HG02870 (cell line): ENCODE data around the gene MICALL2.

ENCODE experiments used
- ATAC-seq: cut with Tn5 transposase; IDR thresholded peaks from one replicate; pipeline ENCODE4 v1.9.1; 2021; ENCODE audit warnings: mild to moderate bottlenecking, moderate library complexity; ENCODE audit not compliant: unreplicated experiment

MICALL2 gene

DNA sequence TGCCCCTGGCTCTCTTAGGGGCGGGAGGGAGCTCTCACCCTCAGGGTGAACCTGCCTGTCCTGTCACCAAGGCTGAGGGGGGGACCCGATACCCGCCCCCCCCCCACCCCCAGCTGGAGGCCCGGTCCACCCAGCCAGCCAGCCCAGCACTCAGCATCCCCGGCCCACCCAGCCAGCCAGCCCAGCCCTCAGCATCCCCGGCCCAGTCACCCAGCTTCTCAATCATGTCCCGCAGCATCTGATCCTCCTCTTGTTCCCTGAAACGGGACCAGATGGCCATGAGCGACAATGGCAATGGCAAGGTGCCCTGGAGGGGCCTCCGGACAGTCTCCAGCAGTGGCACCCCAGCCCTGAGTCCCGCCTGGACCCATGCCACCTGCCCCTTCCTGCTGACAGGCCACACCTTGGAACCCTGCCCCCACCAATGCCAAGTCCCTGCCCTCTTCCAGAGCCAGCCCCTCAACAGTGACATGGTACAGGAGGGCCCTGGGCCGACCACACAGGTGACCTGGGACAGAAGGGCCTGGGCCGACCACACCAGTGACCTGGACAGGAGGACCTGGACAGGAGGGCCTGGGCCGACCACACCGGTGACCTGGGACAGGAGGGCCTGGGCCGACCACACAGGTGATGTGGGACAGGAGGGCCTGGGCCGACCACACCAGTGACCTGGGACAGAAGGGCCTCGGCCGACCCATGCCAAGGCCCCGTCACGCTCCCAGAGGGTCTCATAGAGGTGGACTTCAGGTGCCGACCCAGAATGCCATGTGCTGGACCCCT is 24.2 kb downstream of the MICALL2 start:
- no peak for ATAC-seq

DNA sequence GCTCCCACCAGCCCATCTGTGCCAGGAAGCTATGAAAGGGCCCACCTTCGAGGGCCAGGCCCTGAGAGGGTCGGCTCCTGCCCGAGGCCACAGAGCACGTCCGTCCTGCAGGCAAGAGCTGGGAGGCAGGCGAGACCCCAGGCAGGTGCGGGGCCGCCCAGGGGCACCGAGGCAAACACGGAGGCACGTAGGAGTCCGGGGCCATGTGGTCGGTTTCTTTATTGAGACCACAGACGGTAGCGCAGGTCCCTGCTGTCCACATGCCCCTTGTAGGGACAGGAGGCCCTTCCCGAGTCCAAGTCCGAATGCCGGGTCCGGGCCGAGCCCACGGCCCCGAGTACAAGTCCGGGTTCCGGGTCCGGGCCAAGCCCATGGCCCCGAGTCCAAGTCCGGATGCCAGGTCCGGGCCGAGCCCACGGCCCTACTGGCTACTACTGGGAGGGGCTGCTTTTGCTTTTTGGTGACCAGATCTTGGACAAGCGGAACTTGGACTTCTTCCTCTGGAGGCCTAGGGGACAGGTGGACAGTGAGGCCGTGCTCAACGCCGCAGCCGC is 25.0 kb downstream of the MICALL2 start:
- no peak for ATAC-seq

DNA sequence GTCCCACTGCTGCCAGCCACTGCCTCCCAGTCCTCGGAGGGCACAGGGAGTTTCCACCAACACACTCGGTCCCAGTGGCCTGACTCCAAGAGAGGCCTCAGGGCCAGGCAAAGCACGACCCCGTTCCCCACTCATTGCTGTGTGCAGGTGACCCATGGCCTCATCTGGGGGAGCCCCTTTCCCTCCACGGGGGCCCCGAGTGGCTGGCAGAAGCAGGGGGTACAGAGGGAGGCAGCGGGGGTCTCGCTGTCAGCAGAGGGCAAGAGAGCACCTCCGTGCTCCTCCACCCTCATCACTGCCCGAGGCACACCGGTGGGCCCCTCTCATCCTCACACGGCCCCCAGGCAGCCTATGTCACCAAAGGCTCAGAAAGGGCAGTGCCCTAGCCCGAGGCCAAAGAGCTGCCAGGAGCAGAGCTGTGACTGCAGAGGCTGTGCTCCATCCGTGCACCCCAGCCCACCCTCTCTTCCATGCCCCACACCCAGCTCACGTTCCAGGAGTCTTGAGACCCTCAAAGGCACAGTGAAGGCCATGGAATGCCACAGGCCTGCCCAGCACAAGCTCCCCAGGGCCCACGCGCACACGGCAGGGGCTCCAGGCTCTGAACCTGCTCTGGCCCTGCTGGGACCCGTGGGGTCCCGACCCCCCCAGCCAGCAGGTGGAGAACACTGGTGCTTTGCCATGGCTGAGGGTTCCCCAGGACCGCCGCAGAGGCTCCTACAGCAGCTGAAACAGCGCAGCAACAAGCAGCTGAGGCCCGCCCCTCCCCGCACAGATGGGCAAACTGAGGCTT is 25.9 kb downstream of the MICALL2 start:
- ATAC-seq, result no peak

DNA sequence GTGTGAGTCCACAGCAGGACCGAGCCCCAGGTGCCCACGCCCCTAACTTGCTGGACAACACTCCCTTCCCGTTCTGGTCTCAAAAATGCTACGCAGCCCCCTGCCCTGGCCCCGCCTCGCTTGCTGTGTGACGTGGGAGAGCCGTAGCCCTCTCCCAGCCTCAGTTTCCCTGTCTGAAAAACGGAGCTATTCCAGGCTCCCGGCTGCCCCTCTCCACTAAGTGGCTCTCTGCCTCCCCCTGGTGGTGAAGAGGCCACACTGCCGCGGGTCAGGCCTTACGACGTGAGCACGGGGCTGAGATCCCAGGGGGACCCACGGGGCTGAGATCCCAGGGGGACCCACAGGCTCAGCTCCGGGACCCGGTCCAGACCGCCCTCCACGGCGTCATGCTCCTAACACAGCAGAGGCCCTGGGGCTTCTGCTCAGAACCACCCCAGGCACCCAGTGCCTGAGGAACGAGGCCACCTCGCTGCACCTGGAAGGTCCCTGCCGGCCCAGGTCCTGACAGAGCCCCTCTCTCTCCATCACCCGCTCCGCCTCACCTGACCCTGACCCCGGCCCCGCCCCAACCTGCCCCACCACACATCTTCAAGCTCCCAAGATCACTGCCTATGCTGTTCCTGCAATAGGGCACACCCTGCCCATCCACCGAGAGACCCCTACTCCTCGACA is 26.7 kb downstream of the MICALL2 start:
- no peak for ATAC-seq

DNA sequence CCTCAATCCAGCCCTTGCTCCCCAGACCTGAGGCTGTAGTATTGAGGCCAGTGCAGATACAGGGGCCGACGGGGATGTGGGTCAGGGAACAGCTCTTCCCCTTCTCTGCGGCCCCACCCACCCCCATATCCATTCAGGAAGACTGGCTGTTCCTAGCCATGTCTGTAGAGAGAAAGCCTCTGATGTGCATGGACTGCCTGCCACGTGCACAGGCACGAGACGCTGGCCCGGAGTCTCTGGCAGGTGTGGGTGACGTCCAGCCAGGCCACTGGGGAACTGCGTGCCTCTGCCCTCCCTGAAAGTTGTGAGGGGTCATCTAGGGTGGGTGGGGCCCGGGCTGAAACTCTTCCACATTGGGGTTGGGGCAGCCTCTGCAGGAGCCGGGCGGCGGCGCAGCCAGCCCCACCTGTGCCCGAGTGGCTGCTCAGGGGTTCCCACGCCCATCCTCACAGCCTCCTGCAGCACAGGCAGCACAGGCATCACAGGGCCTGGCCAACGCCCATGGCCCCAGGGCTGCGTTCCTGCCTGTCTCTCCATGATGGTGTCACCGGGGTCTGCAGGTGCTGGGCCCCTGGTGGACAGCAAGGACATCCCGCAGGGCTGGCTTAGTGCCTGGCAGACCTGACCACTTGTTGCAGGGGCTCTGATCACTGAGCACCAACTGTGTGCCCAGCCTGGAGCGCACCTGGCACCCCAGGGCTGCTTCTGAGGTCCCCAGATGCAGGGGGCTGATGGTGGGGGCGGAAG is 27.5 kb downstream of the MICALL2 start:
- no peak for ATAC-seq

DNA sequence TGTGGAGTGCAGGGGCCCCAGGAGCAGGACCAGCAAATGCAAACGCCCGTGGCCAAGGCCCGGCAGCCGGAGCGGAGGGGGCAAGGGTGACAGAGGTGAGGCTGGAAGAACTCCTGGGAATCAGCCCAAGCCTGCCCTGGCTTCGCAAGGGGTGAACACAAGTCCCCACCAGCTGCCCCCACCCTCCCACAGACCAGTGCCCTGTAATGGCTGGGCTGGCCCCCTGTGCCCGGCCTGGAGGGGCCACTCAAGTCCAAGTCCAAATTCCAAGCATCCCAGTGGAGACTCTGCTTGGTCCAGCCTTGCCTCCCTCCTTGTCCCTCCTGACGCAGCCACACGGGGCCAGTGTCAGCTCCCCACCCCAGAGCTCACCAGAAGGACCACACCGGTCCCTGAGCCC is 28.0 kb downstream of the MICALL2 start:
- ATAC-seq, result no peak

DNA sequence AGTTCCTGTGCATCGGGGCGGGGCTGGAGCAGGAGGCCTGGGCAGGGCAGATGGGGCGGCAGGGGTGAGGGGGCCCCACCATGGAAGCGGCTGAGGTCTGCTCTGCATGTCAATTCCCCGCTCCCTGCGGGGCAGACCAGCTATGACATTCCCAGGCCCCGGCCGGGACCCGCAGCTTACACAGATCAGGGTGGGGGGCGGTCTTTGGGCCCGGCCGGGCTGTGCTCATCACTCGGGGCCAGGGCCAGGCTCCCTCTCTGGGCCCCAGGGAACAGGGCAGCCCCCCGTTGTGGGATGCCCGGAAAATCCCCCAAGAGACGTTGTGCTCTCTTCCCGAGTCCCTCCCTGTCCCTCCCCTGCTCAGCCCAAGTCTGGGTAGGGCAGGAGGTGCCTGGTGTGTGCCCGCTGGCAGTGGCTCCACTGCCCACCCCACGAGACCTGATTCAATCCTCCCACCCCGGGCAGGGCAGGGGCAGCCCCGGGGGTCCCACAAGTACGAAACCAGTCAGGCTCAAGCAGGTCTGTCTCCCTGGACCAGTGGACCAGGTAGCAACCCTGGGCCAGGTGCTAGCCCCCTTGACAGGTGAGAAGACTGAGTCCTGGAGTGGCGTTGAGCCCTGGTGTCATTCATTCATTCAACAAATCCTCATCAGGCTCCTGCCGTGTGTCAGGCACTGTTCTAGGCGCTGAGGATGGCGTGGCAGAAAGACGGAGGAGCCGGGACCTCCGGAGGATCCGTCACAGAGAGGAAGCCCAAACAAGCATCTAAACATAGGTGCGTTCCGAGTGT is 29.0 kb downstream of the MICALL2 start:
- no peak for ATAC-seq

DNA sequence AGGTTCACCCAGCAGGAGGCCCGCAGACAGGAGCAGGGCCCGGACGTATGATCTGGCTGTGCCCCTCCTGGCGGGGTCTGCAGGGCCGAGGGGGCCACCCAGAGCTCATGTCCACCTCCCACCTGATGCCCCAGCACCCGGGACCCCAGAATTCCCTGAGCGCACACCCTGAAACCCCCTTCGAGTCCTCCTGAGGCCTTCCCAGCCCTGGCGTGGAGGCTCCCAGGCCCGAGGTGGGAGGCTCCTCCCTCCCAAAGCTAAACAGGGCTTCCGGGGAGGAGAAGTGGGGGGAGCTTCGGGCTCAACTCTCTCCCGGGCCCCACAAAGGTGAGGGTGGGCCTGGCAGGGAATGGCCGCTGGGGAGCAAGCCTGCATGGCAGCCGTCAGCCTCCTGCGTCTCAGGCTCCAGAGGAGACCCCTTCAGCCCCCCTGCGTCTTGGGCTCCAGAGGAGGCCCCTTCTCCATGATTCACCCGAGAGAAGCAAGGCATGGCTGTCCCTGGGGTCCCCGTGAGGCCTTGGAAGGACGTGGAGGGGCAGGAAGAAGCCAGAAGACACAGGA is 30.2 kb downstream of the MICALL2 start:
- no peak for ATAC-seq

DNA sequence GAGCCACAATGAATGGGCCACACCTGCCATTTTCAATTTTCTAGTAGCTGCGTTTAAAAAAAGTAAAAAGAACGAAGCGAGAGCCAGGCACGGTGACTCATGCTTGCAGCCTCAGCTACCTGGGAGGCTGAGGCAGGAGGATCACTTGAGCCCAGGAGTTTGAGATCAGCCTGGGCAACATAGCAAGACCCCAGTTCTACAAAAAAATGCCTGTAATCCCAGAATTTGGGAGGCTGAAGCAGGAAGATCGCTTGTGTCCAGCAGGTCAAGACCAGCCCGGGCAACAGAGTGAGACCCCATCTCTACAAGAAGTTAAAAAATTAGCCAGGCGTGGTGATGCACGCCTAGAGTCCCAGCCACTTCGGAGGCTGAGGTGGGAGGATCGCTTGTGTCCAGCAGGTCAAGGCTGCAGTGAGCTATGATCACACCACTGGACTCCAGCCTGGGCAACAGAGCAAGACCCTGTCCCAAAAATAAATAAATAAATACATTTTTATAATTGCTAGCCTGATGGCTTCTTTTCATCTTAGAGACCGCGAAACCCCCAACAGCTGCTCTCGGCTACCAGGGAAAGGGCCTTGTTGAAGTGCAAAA is 32.1 kb downstream of the MICALL2 start:
- ATAC-seq, result no peak

DNA sequence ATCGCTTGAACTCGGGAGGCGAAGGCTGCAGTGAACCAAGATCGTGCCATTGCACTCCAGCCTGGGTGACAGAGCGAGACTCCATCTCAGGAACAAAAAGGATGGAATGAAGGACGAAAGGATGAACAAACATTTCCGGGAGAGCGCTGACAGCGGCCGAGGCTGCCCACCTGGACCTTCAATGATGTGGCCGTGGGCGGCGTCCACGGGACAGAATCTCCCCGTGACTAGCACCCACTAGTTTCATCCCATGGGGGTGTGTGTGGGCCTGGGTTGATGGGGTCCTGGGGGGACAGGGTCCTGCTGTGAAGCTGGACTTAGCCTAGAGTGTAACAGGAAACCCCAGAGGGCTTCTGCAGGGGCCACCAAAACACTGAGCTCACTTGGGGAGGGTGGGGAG is 32.8 kb downstream of the MICALL2 start:
- ATAC-seq, result no peak

DNA sequence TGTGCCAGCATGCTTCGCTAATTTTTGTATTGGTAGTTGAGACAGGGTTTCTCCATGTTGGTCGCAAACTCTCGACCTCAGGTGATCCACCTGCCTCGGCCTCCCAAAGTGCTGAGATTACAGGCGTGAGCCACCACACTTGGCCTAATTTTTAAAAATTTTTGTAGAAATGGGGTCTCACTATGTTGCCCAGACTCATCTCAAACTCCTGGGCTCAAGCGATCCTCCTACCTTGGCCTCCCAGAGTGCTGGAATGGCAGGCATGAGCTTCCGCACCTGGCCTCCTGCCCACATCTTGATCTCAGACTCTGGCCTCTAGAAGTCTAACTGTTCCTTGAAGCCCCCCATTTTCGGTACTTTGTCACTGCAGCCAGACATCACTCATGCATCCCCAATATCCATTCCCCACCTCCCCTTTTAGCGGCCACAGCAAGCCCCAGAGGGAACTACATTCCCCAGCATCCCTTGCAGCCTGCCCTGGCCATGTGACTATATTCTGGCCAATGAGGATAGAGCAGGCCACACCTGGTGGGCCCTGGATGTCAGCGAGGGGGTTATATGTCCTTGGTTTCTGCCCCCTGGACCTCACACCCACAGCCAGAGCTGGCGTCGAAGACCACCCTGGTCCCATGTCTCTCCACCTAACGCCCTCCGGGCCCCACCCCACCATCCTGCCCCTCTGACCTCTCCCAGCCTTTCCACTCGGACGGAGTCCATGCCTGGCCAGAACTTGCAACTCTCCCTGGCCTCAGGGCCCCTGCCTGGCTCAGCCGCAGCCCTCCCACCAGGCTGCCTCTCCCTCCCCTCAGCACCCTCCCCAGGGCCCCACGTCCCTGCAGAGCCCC is 33.8 kb downstream of the MICALL2 start:
- ATAC-seq, result no peak

DNA sequence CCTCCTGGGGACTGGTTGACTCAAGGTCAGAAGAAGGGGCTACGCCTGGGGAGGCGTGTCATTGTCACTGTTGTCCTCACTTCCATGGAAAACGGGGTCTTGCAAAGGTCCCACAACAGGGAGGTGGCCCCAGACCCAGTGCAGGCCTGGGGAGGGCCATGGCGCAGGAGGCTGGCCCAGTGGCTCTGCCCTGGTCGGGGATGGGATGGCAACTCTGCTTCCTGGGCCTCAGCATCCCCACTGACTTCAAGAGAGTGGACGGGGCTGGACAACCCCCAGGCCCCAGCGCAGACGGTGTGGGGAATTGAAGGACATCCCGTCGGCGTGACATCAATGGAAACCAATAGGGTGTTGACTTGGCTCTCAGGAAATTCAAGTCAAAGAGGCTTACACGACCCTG is 35.2 kb downstream of the MICALL2 start:
- no peak for ATAC-seq

DNA sequence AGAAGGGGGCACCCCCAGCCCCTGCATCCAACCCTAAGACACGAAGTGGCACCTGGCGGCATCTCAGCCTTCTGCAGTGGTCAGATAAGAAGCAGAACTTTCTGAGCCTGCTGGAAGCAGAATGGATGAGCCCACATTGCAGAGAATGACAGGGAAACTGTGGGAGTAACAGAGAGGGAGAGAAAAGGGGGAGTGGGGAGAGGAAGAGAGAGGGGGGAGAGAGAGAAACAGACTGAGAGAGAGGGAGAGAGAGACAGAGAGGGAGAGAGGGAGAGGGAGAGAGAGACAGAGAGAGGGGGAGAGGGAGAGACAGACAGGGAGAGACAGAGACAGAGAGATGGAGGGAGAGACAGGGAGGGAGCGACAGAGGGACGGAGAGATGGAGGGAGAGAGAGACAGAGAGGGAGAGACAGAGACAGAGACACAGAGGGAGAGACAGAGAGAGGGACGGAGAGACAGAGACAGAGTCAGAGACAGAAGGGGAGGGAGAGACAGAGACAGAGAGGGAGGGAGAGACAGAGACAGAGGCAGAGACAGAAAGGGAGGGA is 35.9 kb downstream of the MICALL2 start:
- ATAC-seq, result no peak

DNA sequence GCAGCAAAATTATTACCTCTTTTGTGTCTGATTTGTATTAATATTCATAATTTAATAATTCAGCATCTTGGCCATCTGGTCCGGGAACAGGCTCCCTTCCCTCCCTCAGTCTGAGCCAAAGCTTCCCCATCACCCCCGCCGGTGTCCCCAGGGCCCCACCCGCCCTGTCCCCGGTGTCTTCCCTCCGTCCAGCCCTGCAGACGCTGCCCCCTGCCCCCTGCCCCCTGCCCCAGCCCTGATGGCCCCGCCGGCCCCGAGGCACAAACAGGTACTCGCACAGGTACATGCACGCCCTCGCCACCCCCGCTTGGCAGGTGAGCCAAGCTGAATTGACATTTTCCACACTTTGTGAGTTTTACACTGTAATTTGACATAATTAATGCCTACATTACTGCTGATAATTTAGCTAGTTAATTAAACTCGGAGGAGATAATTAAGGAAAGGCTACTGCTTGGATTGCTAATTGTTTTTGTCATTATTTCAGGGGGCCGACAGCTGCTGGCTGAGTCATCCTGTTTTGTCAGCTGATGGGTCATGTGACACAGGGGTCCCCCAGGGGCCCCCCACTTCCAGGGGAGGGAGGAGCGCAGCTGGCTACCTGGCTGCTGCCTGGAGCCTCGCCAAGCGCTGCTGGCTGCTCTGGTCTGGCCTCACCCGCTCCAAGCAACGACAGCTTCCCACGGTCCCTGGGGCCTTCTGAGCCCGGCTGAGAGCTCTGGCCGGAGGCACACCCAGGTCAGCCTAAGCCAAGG is 36.6 kb downstream of the MICALL2 start:
- ATAC-seq, result no peak

DNA sequence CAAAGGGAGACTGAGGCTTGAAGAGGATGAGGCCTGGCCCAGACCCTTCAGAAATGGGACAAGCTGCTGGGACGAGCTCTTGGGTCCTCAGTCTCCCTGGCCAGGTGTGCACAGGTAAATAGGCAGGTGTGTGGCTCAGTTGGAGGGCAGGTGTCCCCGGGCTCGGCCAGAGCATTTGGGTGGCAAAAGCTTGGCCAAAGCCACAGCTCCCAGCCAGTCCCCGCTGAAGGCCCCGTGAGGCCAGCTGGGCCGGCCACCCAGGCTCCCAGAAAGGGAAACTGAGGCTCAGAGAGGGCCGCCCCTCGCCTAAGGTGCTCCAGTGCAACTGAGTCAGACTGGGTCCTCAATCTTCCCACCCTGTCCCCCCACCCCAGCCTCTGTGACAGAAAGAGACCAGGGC is 37.3 kb downstream of the MICALL2 start:
- no peak for ATAC-seq

DNA sequence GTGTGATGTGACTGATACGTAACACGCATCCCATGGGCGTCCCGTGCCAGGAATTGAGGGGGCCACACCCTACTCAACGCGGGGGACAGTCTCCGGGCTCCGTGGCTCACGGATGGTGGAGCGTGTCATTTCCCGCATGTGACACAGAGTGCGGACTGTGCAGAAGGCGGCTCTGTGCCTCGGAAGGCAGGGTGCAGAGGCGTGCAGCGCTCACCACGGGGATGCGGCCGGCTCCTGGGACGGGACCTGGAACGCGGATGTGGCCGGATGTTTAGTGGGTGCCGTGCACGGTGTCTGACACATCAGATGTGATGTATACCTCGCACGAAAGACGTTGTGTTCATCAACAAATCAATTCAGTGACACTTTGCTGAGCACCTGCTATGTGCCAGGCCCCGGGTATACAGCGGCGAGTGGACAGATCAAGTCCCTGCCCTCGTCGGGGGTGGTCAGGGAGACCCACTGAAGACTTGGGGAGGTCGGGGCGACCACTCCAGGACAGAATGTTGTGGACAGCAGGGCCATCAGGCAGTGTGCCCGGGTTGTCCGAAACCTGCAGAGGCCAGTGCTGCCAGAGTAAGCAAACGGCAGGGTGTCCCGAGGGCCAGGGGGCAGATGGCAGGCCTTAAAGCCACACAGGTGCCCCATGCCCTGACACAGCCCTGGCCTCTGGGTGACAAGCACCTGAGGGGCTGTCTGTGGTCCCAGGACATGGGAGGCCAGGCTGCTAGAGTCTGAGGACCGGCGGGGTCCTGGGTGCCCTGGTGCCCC is 38.1 kb downstream of the MICALL2 start:
- no peak for ATAC-seq

DNA sequence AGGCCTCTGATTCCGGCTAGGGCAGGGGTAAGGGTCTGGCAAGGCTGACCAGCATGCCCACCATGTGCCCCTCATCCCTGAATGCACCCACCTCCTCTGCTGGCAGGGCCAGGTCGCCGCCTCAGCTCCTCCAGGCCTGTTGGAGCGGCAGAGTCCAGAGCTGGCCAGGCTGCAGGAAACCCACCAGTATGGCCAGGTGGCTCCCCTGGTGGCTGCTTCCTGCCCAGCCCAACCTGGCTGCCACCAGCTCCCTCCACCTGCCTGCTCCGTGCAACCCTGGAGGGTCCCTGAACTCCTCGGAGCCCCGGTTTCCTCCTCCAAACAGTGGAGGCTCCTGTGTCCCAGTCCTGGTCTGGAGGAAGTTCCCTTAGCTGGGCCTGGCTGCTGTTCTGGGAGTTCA is 39.6 kb downstream of the MICALL2 start:
- ATAC-seq, result no peak
